NOMO-1 treated with dmso at 0.1 percent for 144 hours (cell line): ENCODE results near the gene RAB3IL1.

Experiments
- DNase-seq: peaks from one replicate; lab custom pipeline; 2025; ENCODE audit not compliant: unreplicated experiment; lab: John Stamatoyannopoulos, UW

RAB3IL1 gene

GRCh38 chr11:61869429-61869707 is 48.0 kb downstream of the RAB3IL1 start:
- DNase-seq, result no peak

- no peak for DNase-seq
These were observed 48.6 kb downstream of the RAB3IL1 start for GRCh38 chr11:61868571-61869428.

GRCh38 chr11:61866958-61867343 is 50.4 kb downstream of the RAB3IL1 start:
- no peak for DNase-seq

GRCh38 chr11:61866231-61866957 is 51.0 kb downstream of the RAB3IL1 start:
- no peak for DNase-seq

GRCh38 chr11:61864814-61865775 is 52.3 kb downstream of the RAB3IL1 start:
- no peak for DNase-seq

GRCh38 chr11:61863548-61864081 is 53.8 kb downstream of the RAB3IL1 start:
- DNase-seq, result no peak

- no peak for DNase-seq
These were observed 54.4 kb downstream of the RAB3IL1 start for GRCh38 chr11:61862714-61863547.

- DNase-seq, result no peak
These were observed 55.7 kb downstream of the RAB3IL1 start for GRCh38 chr11:61861634-61862033.

- DNase-seq, result no peak
These were observed 57.1 kb downstream of the RAB3IL1 start for GRCh38 chr11:61860054-61860903.

- no peak for DNase-seq
These were observed 61.3 kb downstream of the RAB3IL1 start for GRCh38 chr11:61855939-61856680.

GRCh38 chr11:61854966-61855714 is 62.2 kb downstream of the RAB3IL1 start:
- DNase-seq, result no peak

- no peak for DNase-seq
These were observed 63.0 kb downstream of the RAB3IL1 start for GRCh38 chr11:61854206-61854895.

GRCh38 chr11:61853698-61854169 is 63.6 kb downstream of the RAB3IL1 start:
- no peak for DNase-seq

- no peak for DNase-seq
These were observed 65.5 kb downstream of the RAB3IL1 start for GRCh38 chr11:61851900-61852295.

- no peak for DNase-seq
These were observed 66.1 kb downstream of the RAB3IL1 start for GRCh38 chr11:61851113-61851899.

GRCh38 chr11:61850687-61851086 is 66.7 kb downstream of the RAB3IL1 start:
- DNase-seq, result no peak
